GM19043 (cell line): ENCODE results near the gene KIFC3.
"Not testable (repeated sequence)": the region's sequence is repeated elsewhere in the genome, so short reads cannot be mapped to it uniquely, and the experiment has no call there.

Experiments used
- ATAC-seq: cut with Tn5 transposase; IDR thresholded peaks from one replicate; pipeline ENCODE4 v1.9.1; 2021; ENCODE audit warnings: low read depth; ENCODE audit not compliant: unreplicated experiment

The KIFC3 gene

GRCh38 chr16:57743886-57744641 lies 58.2 kb downstream of the KIFC3 start:
- ATAC-seq: no peak

- ATAC-seq: no peak
These were observed 58.8 kb downstream of the KIFC3 start for GRCh38 chr16:57743458-57743857.

GRCh38 chr16:57742543-57742942 lies 59.7 kb downstream of the KIFC3 start:
- no peak for ATAC-seq

GRCh38 chr16:57741660-57742191 lies 60.6 kb downstream of the KIFC3 start:
- no peak for ATAC-seq

GRCh38 chr16:57740423-57741071 lies 61.7 kb downstream of the KIFC3 start:
- no peak for ATAC-seq

GRCh38 chr16:57739756-57740422 lies 62.4 kb downstream of the KIFC3 start:
- no peak for ATAC-seq

GRCh38 chr16:57738844-57739243 lies 63.4 kb downstream of the KIFC3 start:
- ATAC-seq: no peak

GRCh38 chr16:57736419-57737351 lies 65.6 kb downstream of the KIFC3 start:
- ATAC-seq: no peak

- ATAC-seq: no peak
These were observed 66.4 kb downstream of the KIFC3 start, which contains the start of gene KATNB1 for GRCh38 chr16:57735755-57736418. KATNB1 (plus strand) TSS chr16:57735770; CDS start chr16:57737244, 1,474 bp downstream.

GRCh38 chr16:57734925-57735754 lies 67.2 kb downstream of the KIFC3 start:
- peak; percentile 91 for ATAC-seq

GRCh38 chr16:57734308-57734924 lies 67.9 kb downstream of the KIFC3 start:
- no peak for ATAC-seq

- ATAC-seq: no peak
These were observed 69.6 kb downstream of the KIFC3 start for GRCh38 chr16:57732714-57733113.

- ATAC-seq: no peak
These were observed 70.3 kb downstream of the KIFC3 start for GRCh38 chr16:57732037-57732436.

GRCh38 chr16:57730771-57731730 lies 71.2 kb downstream of the KIFC3 start:
- ATAC-seq: no peak

GRCh38 chr16:57729852-57730251 lies 72.4 kb downstream of the KIFC3 start:
- ATAC-seq: not testable (repeated sequence)

GRCh38 chr16:57729182-57729484 lies 73.2 kb downstream of the KIFC3 start:
- no peak for ATAC-seq
